Activated T-helper 9 cell treated with anti-CD3 and anti-CD28 coated beads, Interleukin-2, amount 50 U/mL, for 16 hours (primary cell): ENCODE measurements around the gene EGFR.

Experiments
- DNase-seq: peaks from one replicate; pipeline ENCODE4 v3.0.0-alpha.2; 2020; ENCODE audit warnings: low read depth

EGFR gene

DNA sequence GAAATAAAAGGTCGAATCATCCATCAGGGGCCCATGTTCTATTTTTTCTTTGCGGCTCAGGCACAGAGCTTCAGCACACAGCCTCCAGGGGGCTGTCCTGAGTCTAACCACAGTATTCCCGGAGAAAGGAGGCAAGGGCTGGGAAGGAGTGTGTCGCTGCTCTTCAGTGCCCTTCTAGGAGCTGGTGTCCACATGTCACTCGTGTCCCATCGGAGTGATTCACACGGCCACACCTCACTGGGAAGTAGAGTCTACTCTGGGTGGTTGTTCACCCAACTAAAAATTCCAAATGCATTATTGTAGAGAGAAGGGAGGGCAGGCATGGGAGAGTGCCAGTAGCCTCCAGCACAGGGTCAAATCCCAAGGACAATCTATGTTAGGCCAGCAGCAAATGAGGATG lies 231.5 kb downstream of the EGFR start:
- no peak for DNase-seq

DNA sequence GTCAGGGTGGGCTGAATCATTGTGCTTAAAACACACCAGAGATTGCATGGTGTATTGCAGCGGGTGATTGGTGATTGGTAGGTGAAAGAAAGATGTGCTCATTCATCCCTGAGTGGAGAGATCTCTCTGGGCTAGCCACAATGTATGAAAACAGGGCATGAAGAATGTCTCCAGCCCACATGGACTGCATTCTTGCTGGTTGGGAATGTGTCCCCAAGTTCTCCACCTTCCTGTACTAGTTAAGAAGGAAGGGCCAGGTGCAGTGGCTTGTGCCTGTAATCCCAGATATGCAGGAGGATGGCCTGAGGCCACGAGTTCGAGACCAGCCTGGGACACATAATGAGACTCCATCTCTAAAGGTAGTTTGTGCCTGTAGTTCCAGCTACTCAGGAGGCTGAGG lies 232.5 kb downstream of the EGFR start:
- no peak for DNase-seq

- no peak for DNase-seq
Observed at GRCh38 chr7:55251911-55252310, 233.1 kb downstream of the EGFR start.

- no peak for DNase-seq
Observed at GRCh38 chr7:55252386-55252785, 233.6 kb downstream of the EGFR start.

- no peak for DNase-seq
Observed at GRCh38 chr7:55253188-55253587, 234.4 kb downstream of the EGFR start.

DNA sequence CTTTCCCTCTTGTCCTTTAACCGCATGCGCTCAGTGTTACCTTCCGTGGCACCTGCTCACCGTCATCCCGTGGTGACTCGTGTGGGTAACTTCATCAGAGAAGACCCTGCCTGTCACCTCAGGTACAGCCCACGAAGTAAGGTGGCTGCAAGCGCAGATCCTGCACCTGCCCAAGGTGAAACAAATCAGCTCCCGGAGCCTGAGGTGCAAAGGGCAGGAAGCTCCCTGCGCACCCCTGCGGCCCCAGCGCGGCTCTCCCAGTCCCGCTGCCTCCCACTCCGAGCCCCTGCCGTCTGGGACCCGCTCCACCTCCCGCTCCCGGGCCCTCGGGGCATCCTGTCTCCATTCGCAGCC lies 235.4 kb downstream of the EGFR start:
- DNase-seq, result no peak

- DNase-seq, result peak; percentile 66
Observed at GRCh38 chr7:55254596-55255495, 236.0 kb downstream of the EGFR start.

DNA sequence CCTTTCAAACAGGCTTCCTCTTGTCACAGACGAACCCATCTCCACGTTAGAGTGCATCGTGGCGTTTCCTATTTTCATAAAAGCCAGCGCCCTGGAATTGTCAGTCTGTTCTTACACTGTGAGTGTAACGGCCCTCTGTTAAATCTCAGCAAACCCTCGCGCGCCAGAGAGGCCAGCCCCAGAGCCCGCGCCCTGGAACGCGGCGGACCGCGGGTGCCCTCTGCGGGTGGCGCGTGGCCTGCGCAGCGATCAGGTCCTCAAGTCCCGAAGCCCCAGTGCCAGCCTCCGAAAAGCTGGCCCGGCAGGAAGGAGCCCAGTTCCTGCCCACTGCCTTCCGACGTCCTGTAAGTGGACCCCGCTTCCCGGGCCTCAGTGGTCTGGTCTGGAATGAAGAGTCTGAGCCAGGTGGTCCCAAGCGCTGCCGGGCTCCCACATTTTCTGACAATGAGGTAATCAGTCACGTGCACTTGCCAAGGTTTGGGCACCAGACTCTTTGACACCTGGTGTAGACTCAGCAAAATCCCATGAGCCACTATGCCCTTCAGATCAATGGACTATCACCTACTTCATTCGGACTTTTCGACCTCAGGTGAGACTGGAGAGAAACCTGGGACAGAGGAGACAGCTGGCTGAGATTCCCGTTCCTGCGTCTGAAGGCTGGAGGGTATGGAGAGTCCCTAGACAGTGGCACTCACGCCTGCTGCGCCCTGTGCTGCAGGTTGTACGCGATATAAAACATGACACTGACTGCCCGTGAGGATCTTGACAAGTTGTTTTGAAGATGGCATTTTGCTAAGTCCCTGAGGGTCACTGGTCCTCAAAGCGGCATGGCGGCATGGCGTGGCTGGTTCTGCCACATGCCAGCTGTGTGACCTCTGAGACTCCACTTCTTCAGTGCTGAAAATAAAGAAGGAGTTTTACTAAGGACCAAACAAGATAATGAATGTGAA lies 237.0 kb downstream of the EGFR start:
- DNase-seq, result peak; percentile 68

GRCh38 chr7:55258631-55259030 lies 239.8 kb downstream of the EGFR start:
- no peak for DNase-seq

DNA sequence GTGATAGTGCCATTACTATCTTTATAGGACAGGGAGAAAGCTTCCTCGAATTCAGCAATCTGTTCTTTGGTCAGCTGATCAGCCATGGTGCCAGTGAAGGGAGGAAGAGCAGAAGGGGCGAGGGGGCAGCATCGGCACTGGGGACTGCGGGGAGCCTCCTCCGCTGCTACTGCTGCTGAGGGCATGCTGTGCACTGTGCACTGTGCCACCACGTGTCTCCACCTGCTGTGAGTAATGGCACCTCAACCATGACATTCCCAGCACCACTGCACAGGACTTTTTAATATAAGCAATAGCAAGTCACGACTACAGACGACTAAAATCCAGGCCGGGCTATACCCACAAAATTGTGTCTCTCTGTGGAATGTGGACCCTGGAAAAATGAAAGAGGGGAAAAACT lies 241.4 kb downstream of the EGFR start:
- no peak for DNase-seq

DNA sequence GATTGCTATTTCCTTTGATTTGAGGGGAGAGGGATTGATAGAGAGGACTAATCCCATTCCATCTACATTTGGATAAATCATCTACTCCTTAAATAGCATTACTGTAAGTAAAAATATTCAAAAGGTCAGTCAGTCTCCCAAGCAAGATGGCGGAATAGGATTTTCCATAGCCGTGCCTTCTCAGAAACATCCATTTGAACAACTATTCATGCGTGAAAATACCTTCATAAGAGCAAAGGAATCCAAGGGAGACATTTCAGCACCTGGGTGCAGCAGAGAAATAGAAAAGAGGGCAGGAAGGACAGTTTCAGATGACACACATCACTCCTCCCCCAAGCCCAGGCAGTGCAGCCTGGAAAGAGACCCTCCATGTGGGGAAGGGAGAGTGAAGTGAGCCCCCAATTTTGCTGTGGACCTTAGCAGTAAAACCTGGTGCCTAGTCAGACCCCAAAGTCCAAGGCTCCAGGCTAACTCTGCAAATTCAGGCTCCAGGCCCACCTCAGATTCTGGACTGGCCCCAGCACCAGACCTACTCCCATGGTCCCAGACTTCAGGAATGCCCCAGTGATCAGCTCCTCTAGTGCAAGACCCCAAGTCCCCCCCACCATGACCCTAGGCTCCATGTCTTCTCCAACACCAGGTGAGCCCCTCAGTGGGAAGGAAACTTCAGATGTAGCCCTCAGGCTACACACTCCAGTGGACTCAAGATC lies 242.0 kb downstream of the EGFR start:
- no peak for DNase-seq
